Measurements from ENCODE around the gene PYY.
"Not testable (repeated sequence)": the region's sequence is repeated elsewhere in the genome, so short reads cannot be mapped to it uniquely, and the experiment has no call there.

Gene PYY

DNA sequence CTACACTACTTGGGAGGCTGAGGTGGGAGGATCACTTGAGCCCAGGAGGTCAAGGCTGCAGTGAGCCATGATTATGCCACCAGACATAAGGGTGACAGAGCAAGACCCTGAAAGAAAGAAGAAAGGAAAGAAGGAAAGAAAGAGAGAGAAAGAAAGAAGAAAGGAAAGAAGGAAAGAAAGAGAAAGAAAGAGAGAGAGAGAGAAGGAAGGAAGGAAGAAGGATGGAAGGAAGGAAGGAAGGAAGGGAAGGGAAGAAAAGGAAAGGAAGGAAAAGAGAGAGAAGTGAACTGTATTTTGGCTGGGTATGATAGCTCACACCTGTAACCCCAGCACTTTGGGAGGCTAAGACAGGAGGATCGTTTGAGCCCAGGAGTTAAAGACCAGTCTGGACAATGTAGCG is 24.3 kb upstream of the PYY start:
- DNase-seq, result no peak

DNA sequence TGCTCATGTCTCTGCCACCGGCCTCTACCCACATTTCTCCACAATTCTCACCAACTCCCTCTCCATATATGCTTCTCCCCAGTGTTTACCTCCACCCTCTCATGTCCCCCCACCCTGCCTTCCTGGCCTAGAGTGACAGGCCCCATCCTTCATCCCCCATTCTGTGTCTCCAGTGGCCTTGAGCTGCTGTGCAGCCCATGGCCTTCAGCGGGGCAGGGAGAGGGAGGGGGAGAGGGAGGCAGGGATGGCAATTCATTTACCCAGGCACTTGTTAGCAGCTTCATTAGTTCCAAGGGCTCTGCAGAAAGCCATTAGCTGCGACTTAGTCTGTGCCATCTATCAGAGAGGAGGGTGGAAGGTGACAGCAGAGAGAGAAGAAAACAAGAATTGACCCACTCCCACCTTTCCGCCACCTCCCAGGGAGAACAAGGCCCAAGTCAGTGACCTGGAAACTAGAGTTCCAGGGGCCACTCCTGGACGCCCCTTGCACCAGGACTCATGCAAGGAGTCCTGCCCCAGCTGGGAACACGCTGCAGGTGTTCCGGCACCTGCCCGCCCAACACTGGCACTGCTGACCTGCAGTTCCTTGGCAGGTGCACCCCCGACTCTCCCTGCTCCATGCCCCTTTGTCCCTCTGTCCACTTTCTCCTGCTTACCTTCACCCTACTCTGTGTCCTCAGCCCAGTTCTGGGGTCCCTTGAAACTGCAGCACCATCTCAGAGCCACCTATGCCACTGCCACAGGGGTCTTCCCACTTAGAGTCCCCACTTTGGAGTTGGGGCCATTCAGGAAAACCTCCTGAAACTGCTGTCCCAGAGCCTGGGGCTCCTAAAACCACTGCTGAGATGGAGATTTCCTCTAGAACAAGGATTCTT is 23.5 kb upstream of the PYY start:
- no peak for DNase-seq

DNA sequence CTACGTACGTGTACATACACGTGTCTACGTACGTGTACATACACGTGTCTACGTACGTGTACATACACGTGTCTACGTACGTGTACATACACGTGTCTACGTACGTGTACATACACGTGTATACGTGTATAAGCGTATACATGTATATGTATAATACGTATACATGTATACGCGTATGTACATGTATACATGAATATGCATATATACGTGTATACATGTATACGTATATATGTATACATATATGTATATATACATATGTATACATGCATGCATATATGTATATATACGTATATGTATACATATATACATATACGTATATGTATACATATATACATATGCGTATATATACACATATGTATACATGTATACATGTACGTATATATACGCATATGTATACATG is 22.2 kb upstream of the PYY start:
- no peak for DNase-seq

DNA sequence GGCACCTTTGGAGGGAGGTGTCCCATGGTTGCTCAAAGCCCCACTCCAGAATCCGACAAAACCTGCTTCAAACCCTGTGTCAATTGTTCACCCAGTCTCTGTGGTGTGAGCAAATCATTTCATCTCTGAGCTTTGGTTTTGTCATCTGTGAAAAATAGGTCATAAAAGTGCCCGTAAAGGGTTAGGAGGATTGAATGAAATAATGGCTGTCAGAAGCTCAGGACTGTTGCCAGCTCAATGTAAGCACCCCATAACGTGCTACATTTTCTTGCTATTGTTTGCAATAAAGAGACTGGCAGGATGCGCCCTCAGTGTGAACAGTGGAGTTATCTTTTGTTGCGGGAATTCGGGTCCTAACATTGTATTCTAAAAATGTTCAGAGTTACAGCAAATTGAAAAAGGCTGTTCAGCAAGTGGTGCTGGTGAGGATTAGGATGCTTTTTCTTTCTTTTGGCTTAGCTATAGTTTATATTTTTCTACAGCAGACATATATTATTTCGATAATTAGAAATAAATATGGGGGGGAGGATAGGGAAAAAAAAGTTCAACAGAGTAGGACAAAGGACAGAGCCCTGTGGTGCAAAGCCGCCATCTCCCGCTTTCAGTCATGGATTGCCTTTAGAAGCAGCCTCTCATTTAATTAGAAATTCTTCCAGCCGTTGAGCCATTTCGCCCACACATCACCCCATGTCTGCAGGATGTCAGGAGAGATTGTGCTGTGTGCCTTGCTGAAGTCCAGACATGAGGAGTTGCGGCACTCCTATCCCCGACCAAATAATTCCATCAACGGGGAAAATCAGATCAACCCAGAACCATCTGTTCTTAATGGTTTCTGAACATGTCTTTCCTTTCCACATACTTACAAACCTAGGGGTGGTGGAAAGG is 20.9 kb upstream of the PYY start:
- no peak for DNase-seq

DNA sequence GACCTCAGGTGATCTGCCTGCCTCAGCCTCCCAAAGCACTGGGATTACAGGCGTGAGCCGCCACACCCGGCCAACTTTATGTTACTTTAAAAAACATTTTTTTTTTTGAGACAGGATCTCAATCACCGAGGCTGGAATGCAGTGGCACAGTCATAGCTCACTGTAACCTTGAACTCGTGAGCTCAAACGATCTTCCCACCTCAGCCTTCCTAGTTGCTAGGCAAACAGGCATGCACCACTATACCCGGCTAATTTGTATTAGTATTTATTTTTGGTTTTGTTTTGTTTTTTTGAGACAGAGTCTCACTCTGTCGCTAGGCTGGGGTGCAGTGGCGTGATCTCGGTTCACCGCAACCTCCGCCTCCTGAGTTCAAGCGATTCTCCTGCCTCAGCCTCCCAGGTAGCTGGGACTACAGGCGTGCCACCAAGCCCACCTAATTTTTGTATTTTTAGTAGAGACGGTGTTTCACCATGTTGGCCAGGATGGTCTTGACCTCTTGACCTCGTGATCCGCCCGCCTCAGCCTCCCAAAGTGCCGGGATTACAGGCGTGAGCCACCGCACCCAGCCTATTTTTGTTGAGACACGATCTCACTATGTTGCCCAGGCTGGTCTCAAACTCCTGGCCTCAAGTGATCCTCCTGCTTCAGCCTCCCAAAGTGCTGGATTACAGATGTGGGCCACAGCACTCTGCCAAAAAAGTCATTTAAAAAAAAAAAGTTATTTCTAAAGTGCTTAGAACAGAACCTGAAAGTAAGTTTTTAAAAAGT is 18.9 kb upstream of the PYY start:
- DNase-seq, result not testable (repeated sequence)

DNA sequence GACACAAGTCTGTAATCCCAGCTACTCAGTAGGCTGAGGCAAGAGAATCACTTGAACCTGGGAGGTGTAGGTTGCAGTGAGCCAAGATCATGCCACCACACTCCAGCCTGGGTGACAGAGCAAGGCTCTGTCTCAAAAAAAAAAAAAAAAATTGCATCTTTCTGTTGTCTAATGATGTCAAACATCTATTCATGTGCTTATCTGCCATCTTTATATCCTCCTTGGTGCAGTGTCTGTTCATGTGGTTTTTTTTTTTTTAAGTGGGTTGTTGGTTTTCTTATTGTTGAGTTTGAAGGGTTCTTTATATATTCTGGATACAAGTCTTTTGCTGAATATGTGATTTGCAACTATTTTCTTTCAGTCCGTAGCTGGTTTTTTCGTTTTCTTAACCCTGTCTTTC is 17.7 kb upstream of the PYY start:
- DNase-seq, result not testable (repeated sequence)

DNA sequence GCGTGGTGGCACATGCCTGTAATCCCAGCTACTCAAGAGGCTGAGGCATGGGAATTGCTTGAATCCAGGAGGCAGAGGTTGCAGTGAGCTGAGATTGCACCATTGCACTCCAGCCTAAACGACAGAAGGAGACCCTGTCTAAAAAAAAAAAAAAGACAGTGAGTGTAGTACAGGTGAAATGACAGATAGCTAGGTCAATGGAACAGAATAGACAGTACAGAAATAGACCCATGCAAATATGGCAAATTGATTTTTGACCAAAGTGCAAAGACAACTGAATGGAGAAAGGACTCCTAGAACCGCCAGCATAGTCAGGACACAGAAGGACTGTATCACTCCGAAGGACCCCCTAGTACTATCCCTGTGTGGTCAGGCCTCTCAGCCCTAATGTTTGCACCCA is 16.6 kb upstream of the PYY start:
- DNase-seq, result no peak

DNA sequence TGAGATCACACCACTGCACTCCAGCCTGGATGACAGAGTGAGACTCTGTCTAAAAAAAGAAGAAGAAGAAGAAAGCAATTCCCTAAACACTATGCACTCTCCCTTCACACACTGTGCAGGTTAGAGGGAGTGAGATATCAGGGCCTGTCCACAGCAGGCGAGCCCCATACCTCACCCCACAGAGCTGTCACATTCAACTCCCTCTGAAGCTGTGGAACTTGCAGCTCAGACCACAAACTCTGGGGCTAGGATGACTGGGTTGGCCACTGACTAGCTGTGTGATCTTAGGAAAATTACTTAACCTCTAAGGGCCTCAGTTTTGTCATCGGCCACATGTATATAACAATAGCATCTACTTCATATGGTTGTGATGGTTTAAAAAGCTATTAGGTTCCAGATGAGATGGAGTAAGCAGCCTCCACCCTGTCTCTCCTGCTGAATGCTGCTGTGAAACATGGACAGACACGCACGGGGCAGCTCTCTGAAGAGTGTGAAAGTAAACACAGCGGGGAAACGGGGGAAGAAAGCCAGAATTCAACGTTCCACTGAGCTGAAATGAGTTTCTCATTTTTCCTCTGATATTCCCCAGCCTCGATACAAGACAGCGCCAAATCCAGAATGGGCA is 13.6 kb upstream of the PYY start:
- no peak for DNase-seq

DNA sequence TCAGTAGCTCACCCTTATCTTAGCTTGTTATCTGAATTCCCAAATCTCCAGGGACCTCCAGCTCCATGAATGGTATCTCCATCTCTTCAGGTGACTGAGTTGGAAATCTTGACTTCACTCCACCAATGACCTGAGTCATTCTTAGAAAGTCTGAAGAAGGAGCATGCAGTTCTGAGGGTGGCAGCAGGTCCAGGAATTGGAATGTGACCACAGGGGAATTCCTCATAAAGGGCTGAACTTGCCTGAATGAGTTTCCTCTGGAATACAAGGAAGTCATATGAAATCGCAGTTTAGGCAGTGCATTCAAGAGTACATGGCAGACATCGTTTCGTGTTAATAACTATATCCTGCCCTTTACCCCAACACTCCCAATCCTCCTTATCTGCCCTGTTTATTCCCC is 12.5 kb upstream of the PYY start:
- DNase-seq, result no peak

DNA sequence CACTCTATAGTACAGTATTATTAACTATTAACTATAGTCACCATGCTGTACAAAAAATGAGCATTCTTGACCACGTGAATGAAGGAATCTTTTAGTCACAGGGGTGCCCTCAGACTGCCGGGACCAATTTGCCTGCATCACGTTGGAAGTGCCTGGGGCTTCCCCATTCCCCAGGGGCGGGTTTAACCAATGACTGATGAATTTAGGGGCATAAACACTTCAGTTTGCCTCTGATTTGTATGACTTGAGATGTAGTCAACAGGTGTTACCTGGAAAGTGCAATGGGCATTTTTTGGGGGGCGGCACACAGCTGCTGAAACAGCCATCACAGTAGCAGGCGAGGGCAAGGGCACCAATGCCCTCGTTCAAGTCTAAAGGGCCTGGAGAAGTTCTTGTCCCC is 8.7 kb upstream of the PYY start:
- no peak for DNase-seq

DNA sequence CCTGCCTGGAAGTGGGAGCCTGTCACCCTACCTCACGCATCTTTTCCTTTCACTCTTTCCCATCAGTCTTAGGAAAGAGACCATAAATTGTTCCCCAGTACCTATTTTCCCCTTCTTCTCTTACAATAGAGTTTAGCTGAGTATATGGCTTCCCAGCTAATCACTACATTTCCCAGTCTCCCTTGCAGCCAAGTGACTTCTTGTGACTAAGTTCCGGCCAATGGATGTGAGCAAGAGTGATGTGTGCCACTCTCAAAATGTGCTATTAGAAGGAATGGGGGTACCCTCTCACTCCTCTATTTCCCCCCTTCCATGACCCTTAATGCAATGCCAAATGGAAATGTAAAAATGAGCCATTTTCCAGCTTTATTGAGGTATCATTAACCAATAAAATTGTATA is 8.2 kb upstream of the PYY start:
- DNase-seq, result no peak

DNA sequence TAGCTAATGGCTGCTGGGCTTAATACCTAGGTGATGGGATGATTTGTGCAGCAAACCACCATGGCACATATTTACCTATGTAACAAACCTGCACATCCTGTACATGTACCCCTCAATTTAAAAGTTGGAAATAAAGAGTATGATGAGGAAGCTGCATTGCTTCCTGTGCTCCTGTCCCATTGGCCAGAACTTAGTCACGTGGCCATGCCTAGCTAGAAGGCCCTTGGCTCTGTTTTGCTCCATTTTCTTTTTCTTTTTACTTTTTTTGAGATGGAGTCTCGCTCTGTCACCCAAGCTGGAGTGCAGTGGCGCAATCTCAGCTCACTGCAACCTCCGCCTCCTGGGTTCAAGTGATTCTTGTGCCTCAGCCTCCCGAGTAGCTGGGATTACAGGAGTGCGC is 7.6 kb upstream of the PYY start:
- DNase-seq, result not testable (repeated sequence)

DNA sequence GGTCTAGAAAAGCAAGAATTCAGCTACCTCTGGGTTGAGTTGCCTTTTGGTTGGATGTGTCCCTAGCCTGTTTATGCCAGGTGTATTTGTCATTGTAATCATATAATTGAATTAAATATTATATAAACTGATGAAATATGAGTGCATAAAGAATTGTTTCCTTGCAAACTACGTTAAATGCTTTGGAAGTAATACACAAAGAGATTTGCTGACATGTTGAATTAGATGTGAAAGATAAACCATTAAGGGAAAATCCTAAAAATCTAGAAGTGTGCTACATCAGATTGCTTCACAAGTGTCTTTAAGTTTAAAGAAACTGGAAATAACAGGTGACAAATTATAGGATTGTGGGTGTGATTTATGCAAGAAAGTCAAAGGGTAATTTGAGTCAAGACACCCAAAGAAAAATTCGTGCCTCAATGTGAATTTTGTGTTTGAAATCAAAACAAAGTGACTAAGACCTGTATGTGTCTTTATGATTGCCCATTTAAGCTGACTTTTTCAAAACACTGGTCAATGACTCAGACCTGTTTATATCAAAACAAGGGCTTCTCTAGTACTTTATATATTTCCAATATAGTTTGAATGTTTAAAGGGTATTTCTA is 5.1 kb upstream of the PYY start:
- DNase-seq, result no peak

DNA sequence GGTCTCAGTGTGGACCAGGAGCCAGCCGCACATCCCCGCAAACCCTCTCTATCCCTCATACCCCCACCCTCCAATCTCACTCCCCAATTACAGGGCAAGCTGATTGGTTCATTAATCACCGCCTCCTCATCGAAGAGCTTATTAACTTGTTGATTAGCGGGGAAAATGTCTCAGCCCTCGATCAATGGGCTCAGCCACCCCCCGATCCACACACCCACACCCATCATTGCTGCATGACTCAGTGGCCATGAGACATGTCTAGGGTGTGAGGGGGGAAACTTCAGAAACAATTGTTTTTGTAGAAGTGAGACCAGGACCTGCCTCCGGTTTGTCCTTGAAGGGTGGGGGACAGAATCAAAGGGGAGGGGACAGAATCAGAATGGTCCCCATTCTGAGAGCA is 2.5 kb upstream of the PYY start:
- DNase-seq, result no peak

DNA sequence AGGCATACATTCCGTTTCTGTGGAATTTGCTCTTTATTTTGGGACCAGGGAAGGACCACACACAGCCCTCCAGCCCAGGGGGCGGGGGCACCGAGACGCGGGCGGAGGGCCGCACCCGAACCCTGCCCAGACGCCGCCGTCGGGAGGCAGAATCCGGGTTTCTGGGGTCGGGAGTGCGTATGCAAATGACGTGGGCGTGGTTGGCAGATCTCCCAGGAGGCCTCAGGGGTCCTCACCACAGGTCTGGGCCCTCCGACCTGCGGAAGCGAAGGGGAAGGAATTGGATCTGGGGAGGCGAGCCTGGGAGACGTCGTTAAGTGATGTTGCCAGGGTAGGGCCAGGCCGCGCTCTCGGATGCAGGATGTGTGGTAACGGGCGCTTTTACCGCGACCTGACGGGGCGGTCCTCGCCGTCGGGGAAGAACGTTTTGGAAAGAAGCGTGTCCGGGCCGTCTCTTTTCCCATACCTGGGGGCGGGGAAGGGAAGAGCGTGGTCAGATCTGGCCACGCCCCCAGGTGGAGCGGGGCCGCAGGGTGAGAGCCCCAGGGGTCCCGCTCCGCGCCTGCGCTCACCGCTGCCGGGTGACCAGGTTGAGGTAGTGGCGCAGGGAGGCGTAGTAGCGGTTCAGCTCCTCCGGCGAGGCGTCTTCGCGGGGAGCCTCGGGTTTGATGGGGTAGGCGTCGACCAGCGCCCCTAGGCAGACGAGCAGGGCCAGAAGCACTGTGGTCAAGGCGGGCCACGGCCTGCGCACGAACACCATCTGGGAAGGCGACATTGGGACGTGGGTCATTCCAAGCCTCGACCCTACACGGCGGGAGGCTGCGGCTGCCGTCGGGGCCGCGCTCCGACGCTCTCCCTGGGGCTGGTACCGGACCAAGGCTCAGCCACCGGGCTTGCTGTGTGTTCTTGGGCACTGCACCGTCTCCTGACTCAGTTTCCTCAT is 745 bp downstream of the PYY start:
- no peak for DNase-seq

DNA sequence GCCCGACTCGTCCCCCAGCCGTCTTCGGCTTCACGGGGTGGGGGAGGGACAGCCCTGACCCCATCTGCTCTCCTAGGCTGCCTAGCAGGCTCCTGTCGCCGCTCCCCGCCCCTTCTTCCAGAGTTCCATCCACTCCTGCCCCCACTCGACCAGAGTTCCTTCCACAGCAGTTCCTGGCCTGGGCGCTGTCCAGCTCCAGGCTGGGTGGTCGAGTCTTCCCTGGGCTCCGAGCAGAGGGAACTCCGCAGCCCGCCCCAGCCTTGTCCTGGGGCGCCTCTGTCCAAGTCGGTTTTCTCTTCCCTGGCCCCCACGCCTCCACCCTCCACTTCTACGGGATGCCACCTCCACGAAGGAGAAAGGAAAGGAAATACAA is 1.4 kb downstream of the PYY start:
- no peak for DNase-seq

DNA sequence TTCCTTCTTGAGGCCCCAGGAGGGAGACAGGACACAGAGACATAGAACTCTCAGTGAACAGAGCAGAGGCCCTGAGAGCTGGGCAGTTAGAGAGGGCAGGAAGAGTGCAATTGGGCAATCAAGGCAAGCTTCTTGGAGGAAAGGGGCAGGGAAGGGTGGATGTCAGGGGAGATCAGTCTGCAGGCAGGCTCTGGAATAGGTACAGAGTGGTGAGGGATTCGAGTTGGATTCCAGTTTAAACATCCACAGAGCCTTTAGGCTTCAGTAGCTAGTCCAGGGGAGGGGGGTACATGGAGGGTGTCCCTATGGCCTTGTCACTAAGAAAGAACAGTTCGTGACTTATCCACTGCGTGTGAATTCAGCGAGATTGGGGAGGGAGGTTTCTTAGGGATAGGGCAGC is 2.0 kb downstream of the PYY start:
- no peak for DNase-seq

DNA sequence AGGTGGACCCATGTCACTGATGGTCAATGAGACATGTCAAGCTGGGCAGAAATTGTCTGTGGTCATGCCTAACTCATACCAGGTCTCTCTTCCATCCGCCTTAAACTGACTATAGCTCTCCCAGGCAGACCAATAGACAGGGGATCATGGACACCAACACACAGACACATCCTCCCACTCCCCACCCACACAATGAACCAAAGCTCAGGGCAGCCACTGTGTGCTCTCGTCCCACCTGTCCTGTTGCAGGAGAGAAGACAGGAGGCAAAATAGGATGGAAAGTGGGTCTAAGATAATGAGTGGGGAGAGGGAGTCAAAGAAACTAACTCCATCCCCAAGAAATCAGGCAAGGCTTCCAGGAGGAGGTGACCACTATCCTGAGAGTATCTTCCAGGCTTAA is 3.2 kb downstream of the PYY start:
- DNase-seq, result no peak

DNA sequence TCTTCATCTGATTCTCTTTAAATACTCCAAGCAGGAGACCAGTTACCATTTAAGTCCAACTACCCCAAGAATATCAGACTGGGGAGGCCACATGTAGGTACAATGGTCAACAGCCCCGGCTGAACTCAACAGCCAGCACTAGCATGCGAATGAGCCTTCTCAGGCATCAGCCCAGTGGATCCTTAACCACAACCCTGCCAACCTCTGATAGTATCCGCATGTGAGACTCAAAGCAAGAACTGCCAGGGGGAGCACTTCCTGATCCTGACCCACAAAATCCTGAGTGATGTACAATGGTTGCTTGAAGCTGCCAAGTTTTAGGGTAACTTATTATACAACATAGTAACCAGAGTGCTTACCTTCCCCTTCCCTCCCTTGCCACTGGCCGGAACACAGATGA is 4.0 kb downstream of the PYY start:
- no peak for DNase-seq

DNA sequence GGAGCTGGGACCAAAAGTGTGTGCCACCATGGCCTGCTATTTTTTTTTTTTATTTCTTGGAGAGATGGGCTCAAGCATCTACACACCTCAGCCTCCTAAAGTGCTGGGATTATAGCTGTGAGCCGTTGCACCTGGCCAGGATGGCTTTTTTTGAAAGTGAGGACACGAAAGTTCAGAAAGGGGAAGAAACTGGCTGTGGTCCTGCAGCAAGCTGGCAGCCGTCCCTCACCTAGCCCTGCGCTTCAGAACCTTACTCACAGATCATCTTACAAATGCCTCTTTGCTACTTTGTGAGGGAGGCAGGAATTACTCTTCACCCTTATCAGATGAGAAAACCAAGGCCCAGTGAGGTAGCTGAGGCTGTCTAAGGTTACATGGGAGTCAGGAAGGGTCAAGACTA is 7.0 kb downstream of the PYY start:
- no peak for DNase-seq

All from fibroblast of skin of abdomen (primary cell).